Neuronal stem cell (in vitro differentiated cells): ENCODE results near the gene CCL5.

Source experiments
- DNase-seq: peaks from one replicate; pipeline ENCODE4 v3.0.0-alpha.2; 2013; ENCODE audit warnings: low spot score
- H2AFZ ChIP-seq: one replicate; pipeline ENCODE4 v1.6.1; 2013; ENCODE audit warnings: mild to moderate bottlenecking, low read length, inconsistent platforms
- H2AK5ac ChIP-seq: 2 replicates; pipeline ENCODE4 v1.6.1; 2013; ENCODE audit warnings: low read depth, mild to moderate bottlenecking, inconsistent platforms, low read length, moderate library complexity, mixed read lengths
- H2BK120ac ChIP-seq: 2 replicates; pipeline ENCODE4 v1.6.1; 2013; ENCODE audit warnings: low read depth, mild to moderate bottlenecking, inconsistent platforms, low read length, moderate library complexity, mixed read lengths
- H2BK12ac ChIP-seq: one replicate; pipeline ENCODE4 v1.6.1; 2013; ENCODE audit warnings: low read length, inconsistent platforms
- H2BK15ac ChIP-seq: 2 replicates; pipeline ENCODE4 v1.6.1; 2013; ENCODE audit warnings: mild to moderate bottlenecking, low read length, inconsistent platforms, mixed read lengths
- H2BK5ac ChIP-seq: one replicate; pipeline ENCODE4 v1.6.1; 2013; ENCODE audit warnings: inconsistent platforms, mild to moderate bottlenecking, low read length, moderate library complexity
- H3K14ac ChIP-seq: one replicate; pipeline ENCODE4 v1.6.1; 2013; ENCODE audit warnings: low read length, inconsistent platforms
- H3K18ac ChIP-seq: 2 replicates; pipeline ENCODE4 v1.6.1; 2013; ENCODE audit warnings: low read length, inconsistent platforms
- H3K23ac ChIP-seq: 2 replicates; pipeline ENCODE4 v1.6.1; 2013; ENCODE audit warnings: low read depth, mild to moderate bottlenecking, mixed read lengths, low read length, inconsistent platforms; ENCODE audit not compliant: poor library complexity
- H3K27ac ChIP-seq: replicated peaks from 3 replicates; pipeline ENCODE4 v1.5.1; 2013; ENCODE audit warnings: low read length, inconsistent platforms
- H3K27me3 ChIP-seq, 3 experiments: 2 replicates each; pipeline ENCODE4 v1.6.1; 2013; ENCODE audit warnings: low read length in 3 of 3, mild to moderate bottlenecking in 2 of 3, inconsistent platforms in 1 of 3, low read depth in 1 of 3, mixed read lengths in 1 of 3, moderate library complexity in 1 of 3; ENCODE audit not compliant: control insufficient read depth in 3 of 3, insufficient read depth in 3 of 3
- H3K36me3 ChIP-seq, 2 donors: replicated peaks in 1 of 2; 2 replicates each; pipeline ENCODE4 v1.6.1; 2013; ENCODE audit warnings: low read length in 2 of 2; ENCODE audit not compliant: control insufficient read depth in 2 of 2, insufficient read depth in 2 of 2
- H3K4ac ChIP-seq: 2 replicates; pipeline ENCODE4 v1.6.1; 2013; ENCODE audit warnings: inconsistent platforms, mild to moderate bottlenecking, low read length, moderate library complexity
- H3K4me1 ChIP-seq, 2 donors: 1 replicate in 1 of 2; 2 replicates in 1 of 2; pipeline ENCODE4 v1.6.1; 2013; ENCODE audit warnings: low read length in 2 of 2, low read depth in 1 of 2; ENCODE audit not compliant: control insufficient read depth in 2 of 2, insufficient read depth in 1 of 2
- H3K4me2 ChIP-seq: one replicate; pipeline ENCODE4 v1.6.1; 2013; ENCODE audit warnings: mild to moderate bottlenecking, low read length, inconsistent platforms; ENCODE audit not compliant: insufficient read depth, poor library complexity, severe bottlenecking
- H3K4me3 ChIP-seq, 2 donors: 2 replicates each; pipeline ENCODE4 v1.5.1; 2013; ENCODE audit warnings: low read length in 2 of 2, mild to moderate bottlenecking in 2 of 2, inconsistent platforms in 1 of 2, moderate library complexity in 1 of 2
- H3K79me1 ChIP-seq: one replicate; pipeline ENCODE4 v1.6.1; 2013; ENCODE audit warnings: low read depth, mild to moderate bottlenecking, inconsistent platforms, low read length, moderate library complexity
- H3K9ac ChIP-seq: one replicate; pipeline ENCODE4 v1.6.1; 2013; ENCODE audit warnings: mild to moderate bottlenecking, low read depth, low read length, inconsistent platforms; ENCODE audit not compliant: poor library complexity
- H3K9me3 ChIP-seq, 2 donors: replicated peaks in 1 of 2; 2 replicates each; pipeline versions ENCODE3 to v1.6.1; 2013; ENCODE audit warnings: low read length in 2 of 2, mild to moderate bottlenecking in 2 of 2, inconsistent platforms in 1 of 2, low read depth in 1 of 2, mixed read lengths in 1 of 2, moderate library complexity in 1 of 2; ENCODE audit not compliant: control insufficient read depth in 2 of 2, insufficient read depth in 1 of 2
- H4K8ac ChIP-seq: one replicate; pipeline ENCODE4 v1.6.1; 2013; ENCODE audit warnings: low read depth, mild to moderate bottlenecking, inconsistent platforms, low read length, moderate library complexity
- H4K91ac ChIP-seq: one replicate; pipeline ENCODE4 v1.6.1; 2013; ENCODE audit warnings: low read length, low read depth, mild to moderate bottlenecking, inconsistent platforms; ENCODE audit not compliant: poor library complexity
- WGBS, 2 donors: extraction: QIAGEN DNeasy Blood & Tissue Kit; methylation state at CpG; one replicate each; pipeline ENCODE4 v1.1.7; 2013; ENCODE audit warnings: missing lambda C conversion rate in 2 of 2, mixed read lengths in 1 of 2; ENCODE audit not compliant: insufficient read length in 2 of 2, insufficient replicate concordance in 1 of 2; ENCODE audit errors: extremely low coverage in 2 of 2; 5-methylcytosine and 5-hydroxymethylcytosine counted together

The CCL5 gene

DNA sequence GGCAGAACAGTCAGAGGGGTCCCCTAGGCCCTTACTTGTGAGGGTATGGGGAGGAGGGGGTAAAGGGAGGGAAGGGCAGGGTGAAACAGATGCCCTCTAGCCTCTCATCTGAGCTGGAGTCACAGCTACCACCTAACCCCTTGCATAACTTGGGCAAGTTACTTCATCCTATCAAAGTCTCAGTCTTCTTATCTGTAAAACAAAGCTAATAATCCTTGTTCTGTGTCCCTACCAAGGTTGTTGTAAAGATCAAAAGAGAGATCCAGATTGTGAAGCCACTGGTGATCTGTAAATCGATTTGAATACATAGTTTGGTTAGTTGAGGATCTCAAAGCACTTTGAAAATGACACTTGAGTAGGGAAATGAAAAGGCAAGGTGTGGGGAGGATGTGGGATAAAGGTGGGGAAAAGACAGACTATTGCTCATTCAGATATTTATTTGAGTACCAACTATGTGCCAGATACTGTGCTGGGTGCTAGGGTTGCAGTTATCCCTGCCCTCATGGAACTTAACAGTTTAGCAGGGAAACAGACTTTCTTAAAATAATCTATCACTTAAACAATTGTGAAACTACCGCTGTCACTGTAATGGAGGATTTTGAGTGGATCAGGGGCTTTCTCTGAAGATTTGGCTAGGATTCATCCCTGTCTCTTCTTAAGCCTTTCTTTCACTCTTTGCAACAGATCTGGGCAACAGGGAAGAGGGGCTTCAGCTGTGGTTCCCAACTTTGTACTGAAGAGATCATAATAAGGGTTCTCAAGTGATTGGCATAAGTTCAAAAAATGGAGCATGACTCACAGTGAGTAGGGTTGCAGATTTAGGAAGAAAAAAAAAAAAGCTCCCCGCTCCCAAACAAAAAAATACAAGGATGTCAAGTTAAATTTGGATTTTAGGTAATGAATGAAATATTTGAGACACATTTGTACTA, 14.5 kb downstream of the CCL5 start:
- Histone ChIP-seq H2BK5ac (no peak overlapping the region), H3K4me1 (no peaks in the 10 kb centered on the region), H2BK15ac (no peak overlapping the region), H4K91ac (no peak overlapping the region), H2BK12ac (no peak overlapping the region), H3K23ac (no peak overlapping the region), H3K4me3 (no peak overlapping the region), H2AK5ac (no peak overlapping the region), H3K27me3 (no peaks in the 10 kb centered on the region), H2AFZ (no peak overlapping the region), H3K9ac (no peak overlapping the region), H3K14ac (no peak overlapping the region), H2BK120ac (no peak overlapping the region), H3K4me2 (no peak overlapping the region), H3K9me3 (no peaks in the 10 kb centered on the region), H3K4ac (no peak overlapping the region), H4K8ac (no peak overlapping the region), H3K36me3 (no peaks in the 10 kb centered on the region), H3K27ac (no peak overlapping the region), H3K79me1 (no peaks in the 10 kb centered on the region), H3K18ac (no peak overlapping the region)
- DNase-seq: no peak
- no CpG with 5 or more reads among the region's 3 CpGs for WGBS, 2 donors

DNA sequence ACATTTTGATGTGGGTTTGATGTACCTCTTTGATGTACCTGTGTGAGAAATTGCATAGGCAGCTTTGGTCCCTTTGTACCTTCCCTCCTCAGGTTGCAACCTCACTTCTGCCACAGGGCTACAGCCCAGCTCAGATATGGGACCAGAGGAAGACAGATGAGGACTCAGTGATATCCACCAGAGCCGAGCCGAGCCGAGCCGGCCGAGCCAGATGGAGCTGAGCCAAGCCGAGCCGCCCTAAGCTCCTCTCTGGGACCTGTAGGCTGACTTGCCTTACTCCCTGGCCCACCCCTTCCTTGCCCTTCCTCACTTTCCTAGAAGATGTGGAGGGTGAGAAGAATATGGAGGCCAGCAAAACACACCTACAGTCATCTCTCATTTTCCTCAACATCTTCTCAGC, 15.3 kb downstream of the CCL5 start:
- Histone ChIP-seq H2BK120ac (no peak overlapping the region), H2BK15ac (no peak overlapping the region), H3K23ac (no peak overlapping the region), H3K4me3 (peak overlapping the region in 1 of 2 donors; percentile 42), H3K9ac (no peak overlapping the region), H3K9me3 (no peaks in the 10 kb centered on the region), H3K4me2 (no peak overlapping the region), H2AK5ac (no peak overlapping the region), H3K4ac (no peak overlapping the region), H2BK5ac (no peak overlapping the region), H3K27ac (no peak overlapping the region), H3K14ac (no peak overlapping the region), H2AFZ (no peak overlapping the region), H3K36me3 (no peaks in the 10 kb centered on the region), H4K8ac (no peak overlapping the region), H3K18ac (no peak overlapping the region), H3K79me1 (no peaks in the 10 kb centered on the region), H3K27me3 (no peaks in the 10 kb centered on the region), H3K4me1 (no peaks in the 10 kb centered on the region), H2BK12ac (no peak overlapping the region), H4K91ac (no peak overlapping the region)
- DNase-seq: no peak
- WGBS, 2 donors: no CpG with 5 or more reads among the region's 7 CpGs

DNA sequence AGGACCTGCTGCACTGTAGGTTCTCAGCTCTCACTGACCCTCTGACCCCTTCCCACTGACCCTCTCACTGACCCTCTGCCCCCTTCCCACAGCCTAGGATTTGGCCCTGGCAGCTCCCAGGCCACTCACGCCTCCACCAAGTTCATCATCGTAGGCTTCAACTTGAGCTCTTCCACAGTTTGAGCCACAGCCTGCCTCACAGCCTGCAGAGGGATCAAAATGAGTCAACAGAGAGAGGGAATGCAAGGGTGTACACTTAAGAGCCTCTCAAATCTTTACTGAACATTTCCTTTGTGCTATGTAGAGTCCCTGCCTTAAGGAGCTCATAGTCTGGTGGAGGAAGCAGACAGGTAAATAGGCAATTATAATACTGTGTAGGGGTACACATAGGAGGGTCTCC, 23.6 kb downstream of the CCL5 start:
- Histone ChIP-seq H3K4ac (no peak overlapping the region), H3K4me1 (no peaks in the 10 kb centered on the region), H3K4me3 (no peak overlapping the region), H3K9me3 (no peaks in the 10 kb centered on the region), H4K8ac (no peak overlapping the region), H3K4me2 (no peak overlapping the region), H2AK5ac (no peak overlapping the region), H4K91ac (no peak overlapping the region), H3K9ac (no peak overlapping the region), H3K36me3 (peaks cover 3 to 40% of the 10 kb centered on the region in 2 donors), H3K27me3 (no peaks in the 10 kb centered on the region), H3K14ac (no peak overlapping the region), H2BK12ac (no peak overlapping the region), H3K27ac (no peak overlapping the region), H3K79me1 (no peaks in the 10 kb centered on the region), H2BK120ac (no peak overlapping the region), H2AFZ (no peak overlapping the region), H2BK15ac (no peak overlapping the region), H3K18ac (no peak overlapping the region), H2BK5ac (no peak overlapping the region), H3K23ac (no peak overlapping the region)
- WGBS, 2 donors: no CpG with 5 or more reads among the region's 2 CpGs
- DNase-seq: no peak

DNA sequence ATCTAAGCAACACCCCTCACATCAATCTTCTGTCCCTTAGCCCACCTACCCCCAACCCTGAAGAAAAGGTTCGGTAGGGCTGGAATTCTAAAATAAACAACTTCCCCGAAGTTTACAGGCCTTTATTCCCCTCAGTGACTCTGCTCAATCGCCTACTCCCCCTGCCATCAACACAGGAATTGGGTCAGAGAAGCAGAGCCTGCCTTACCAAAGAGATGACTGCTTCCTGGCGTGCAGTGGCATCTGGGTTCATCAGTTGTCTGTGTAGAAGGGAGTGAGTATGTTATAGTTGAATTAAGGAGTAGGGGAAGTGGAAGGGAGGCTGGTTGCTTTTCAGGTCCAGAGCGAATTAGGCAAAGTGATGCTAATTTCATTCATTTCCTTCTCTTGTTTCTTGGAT, 24.2 kb downstream of the CCL5 start:
- Histone ChIP-seq H3K9ac (no peak overlapping the region), H3K79me1 (no peaks in the 10 kb centered on the region), H2BK120ac (no peak overlapping the region), H3K4me1 (no peaks in the 10 kb centered on the region), H2AFZ (no peak overlapping the region), H3K4me3 (no peak overlapping the region), H2AK5ac (no peak overlapping the region), H4K8ac (no peak overlapping the region), H3K4me2 (no peak overlapping the region), H3K9me3 (no peaks in the 10 kb centered on the region), H3K27me3 (no peaks in the 10 kb centered on the region), H3K23ac (no peak overlapping the region), H3K27ac (no peak overlapping the region), H2BK15ac (no peak overlapping the region), H3K14ac (no peak overlapping the region), H4K91ac (no peak overlapping the region), H3K36me3 (peaks cover 3 to 46% of the 10 kb centered on the region in 2 donors), H2BK5ac (no peak overlapping the region), H2BK12ac (no peak overlapping the region), H3K4ac (no peak overlapping the region), H3K18ac (no peak overlapping the region)
- no CpG with 5 or more reads among the region's 5 CpGs for WGBS, 2 donors
- no peak for DNase-seq
